Measurements from ENCODE around the gene TMEM97. TPM values are rescaled to one million over a fixed set of nuclear protein-coding genes. Genes with fewer than 3 reads are reported as not detected.

Gene TMEM97
- total and polyA plus RNA-seq, 2 experiments from 2014 or later, result 101 to 216 TPM

DNA sequence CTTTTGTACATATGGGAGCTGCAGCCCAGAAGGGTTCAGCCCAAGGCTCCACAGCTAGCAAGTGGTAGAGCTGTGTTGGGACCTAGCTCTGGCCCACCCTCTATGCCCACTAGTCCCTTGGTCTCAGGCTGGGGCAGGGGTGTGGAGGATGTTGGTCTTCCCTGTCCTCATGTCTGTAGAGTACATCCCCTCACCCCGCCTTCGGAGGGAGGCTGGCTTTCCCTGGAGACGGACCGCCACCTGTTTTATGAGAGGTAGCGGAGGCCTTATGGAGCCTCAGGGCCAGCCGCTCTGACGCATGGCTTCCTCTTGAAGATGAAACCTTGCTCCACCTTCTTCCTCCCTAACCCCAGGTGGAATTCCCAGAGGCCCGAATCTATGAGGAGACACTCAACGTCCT, 25.0 kb downstream of the TMEM97 start (continued):
- TF ChIP-seq, protein P1, sequence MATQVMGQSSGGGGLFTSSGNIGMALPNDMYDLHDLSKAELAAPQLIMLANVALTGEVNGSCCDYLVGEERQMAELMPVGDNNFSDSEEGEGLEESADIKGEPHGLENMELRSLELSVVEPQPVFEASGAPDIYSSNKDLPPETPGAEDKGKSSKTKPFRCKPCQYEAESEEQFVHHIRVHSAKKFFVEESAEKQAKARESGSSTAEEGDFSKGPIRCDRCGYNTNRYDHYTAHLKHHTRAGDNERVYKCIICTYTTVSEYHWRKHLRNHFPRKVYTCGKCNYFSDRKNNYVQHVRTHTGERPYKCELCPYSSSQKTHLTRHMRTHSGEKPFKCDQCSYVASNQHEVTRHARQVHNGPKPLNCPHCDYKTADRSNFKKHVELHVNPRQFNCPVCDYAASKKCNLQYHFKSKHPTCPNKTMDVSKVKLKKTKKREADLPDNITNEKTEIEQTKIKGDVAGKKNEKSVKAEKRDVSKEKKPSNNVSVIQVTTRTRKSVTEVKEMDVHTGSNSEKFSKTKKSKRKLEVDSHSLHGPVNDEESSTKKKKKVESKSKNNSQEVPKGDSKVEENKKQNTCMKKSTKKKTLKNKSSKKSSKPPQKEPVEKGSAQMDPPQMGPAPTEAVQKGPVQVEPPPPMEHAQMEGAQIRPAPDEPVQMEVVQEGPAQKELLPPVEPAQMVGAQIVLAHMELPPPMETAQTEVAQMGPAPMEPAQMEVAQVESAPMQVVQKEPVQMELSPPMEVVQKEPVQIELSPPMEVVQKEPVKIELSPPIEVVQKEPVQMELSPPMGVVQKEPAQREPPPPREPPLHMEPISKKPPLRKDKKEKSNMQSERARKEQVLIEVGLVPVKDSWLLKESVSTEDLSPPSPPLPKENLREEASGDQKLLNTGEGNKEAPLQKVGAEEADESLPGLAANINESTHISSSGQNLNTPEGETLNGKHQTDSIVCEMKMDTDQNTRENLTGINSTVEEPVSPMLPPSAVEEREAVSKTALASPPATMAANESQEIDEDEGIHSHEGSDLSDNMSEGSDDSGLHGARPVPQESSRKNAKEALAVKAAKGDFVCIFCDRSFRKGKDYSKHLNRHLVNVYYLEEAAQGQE (IDR thresholded peaks at IDR 0.05; ENCODE audit: unreplicated experiment), result no peak
- TF ChIP-seq, protein P2, sequence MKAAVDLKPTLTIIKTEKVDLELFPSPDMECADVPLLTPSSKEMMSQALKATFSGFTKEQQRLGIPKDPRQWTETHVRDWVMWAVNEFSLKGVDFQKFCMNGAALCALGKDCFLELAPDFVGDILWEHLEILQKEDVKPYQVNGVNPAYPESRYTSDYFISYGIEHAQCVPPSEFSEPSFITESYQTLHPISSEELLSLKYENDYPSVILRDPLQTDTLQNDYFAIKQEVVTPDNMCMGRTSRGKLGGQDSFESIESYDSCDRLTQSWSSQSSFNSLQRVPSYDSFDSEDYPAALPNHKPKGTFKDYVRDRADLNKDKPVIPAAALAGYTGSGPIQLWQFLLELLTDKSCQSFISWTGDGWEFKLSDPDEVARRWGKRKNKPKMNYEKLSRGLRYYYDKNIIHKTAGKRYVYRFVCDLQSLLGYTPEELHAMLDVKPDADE (IDR thresholded peaks at IDR 0.05), result no peak
- TF ChIP-seq ZNF331 (CRISPR knock-in tag; IDR thresholded peaks at IDR 0.05; ENCODE audit: low read depth), result no peak
- TF ChIP-seq EZH2 (IDR thresholded peaks at IDR 0.05; ENCODE audit: low read depth, unreplicated experiment), result no peak

DNA sequence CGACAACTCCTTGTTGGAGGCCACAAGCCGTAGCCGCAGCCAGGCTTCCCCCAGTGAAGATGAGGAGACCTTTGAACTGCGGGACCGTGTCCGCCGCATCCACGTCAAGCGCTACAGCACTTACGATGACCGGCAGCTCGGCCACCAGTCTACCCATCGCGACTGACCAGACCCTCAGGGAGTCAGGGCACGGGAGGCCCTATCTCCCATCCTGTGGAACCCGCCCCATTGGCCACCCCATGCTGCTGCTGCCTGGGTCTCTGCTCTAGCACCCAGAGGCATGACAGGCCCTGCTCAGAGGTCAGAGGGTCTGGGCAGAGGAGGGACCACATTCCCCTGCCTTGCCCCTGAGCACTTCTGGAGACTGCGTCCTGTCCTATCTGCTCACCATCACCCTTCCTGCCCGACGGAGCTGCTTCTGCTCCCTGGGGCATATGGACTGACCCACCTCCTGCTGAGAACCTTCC, 25.5 kb downstream of the TMEM97 start:
- H3K36me3 ChIP-seq (ENCODE audit: insufficient read depth), result peaks cover 15% of the 10 kb centered on the region
- no peak for ATAC-seq

More for the DNA sequence above, 25.5 kb downstream of the TMEM97 start:
- Mint-ChIP-seq H3K4me1 (peaks cover 16% of the 10 kb centered on the region), H3K36me3 (ENCODE audit: low read depth) (peaks cover 48% of the 10 kb centered on the region), H3K9me3 (no peaks in the 10 kb centered on the region), H3K27me3 (ENCODE audit: insufficient read depth, low read depth, poor library complexity) (peaks cover 7% of the 10 kb centered on the region), H3K27ac (no peak overlapping the region), H3K4me3 (no peak overlapping the region)
- no peaks in the 10 kb centered on the region; the same call in 1 of the 2 replicates for H3K4me1 ChIP-seq (ENCODE audit: insufficient read depth)
- DNase-seq (ENCODE audit: low spot score), result no peak
- peaks cover 8% of the 10 kb centered on the region; the same call in 1 of the 2 replicates for H4K20me1 ChIP-seq (replicated peaks; ENCODE audit: insufficient read depth)
- no peaks in the 10 kb centered on the region for H3K79me2 ChIP-seq (replicated peaks; ENCODE audit: insufficient read depth)
- TF ChIP-seq POLR2AphosphoS5 (IDR thresholded peaks at IDR 0.05; ENCODE audit: low read depth), result no peak
- no peak for TF ChIP-seq NANOG (IDR thresholded peaks at IDR 0.05; ENCODE audit: borderline replicate concordance)
- TF ChIP-seq, protein P1 (IDR thresholded peaks at IDR 0.05; ENCODE audit: unreplicated experiment), result no peak
- TF ChIP-seq ZNF114 (CRISPR knock-in tag; IDR thresholded peaks at IDR 0.05), result no peak
- TF ChIP-seq, protein P2 (IDR thresholded peaks at IDR 0.05), result no peak
- TF ChIP-seq, protein P3, sequence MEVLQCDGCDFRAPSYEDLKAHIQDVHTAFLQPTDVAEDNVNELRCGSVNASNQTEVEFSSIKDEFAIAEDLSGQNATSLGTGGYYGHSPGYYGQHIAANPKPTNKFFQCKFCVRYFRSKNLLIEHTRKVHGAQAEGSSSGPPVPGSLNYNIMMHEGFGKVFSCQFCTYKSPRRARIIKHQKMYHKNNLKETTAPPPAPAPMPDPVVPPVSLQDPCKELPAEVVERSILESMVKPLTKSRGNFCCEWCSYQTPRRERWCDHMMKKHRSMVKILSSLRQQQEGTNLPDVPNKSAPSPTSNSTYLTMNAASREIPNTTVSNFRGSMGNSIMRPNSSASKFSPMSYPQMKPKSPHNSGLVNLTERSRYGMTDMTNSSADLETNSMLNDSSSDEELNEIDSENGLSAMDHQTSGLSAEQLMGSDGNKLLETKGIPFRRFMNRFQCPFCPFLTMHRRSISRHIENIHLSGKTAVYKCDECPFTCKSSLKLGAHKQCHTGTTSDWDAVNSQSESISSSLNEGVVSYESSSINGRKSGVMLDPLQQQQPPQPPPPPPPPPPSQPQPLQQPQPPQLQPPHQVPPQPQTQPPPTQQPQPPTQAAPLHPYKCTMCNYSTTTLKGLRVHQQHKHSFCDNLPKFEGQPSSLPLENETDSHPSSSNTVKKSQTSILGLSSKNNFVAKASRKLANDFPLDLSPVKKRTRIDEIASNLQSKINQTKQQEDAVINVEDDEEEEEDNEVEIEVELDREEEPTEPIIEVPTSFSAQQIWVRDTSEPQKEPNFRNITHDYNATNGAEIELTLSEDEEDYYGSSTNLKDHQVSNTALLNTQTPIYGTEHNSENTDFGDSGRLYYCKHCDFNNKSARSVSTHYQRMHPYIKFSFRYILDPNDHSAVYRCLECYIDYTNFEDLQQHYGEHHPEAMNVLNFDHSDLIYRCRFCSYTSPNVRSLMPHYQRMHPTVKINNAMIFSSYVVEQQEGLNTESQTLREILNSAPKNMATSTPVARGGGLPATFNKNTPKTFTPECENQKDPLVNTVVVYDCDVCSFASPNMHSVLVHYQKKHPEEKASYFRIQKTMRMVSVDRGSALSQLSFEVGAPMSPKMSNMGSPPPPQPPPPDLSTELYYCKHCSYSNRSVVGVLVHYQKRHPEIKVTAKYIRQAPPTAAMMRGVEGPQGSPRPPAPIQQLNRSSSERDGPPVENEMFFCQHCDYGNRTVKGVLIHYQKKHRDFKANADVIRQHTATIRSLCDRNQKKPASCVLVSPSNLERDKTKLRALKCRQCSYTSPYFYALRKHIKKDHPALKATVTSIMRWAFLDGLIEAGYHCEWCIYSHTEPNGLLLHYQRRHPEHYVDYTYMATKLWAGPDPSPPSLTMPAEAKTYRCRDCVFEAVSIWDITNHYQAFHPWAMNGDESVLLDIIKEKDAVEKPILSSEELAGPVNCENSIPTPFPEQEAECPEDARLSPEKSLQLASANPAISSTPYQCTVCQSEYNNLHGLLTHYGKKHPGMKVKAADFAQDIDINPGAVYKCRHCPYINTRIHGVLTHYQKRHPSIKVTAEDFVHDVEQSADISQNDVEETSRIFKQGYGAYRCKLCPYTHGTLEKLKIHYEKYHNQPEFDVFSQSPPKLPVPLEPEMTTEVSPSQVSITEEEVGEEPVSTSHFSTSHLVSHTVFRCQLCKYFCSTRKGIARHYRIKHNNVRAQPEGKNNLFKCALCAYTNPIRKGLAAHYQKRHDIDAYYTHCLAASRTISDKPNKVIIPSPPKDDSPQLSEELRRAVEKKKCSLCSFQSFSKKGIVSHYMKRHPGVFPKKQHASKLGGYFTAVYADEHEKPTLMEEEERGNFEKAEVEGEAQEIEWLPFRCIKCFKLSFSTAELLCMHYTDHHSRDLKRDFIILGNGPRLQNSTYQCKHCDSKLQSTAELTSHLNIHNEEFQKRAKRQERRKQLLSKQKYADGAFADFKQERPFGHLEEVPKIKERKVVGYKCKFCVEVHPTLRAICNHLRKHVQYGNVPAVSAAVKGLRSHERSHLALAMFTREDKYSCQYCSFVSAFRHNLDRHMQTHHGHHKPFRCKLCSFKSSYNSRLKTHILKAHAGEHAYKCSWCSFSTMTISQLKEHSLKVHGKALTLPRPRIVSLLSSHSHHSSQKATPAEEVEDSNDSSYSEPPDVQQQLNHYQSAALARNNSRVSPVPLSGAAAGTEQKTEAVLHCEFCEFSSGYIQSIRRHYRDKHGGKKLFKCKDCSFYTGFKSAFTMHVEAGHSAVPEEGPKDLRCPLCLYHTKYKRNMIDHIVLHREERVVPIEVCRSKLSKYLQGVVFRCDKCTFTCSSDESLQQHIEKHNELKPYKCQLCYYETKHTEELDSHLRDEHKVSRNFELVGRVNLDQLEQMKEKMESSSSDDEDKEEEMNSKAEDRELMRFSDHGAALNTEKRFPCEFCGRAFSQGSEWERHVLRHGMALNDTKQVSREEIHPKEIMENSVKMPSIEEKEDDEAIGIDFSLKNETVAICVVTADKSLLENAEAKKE (CRISPR knock-in tag; IDR thresholded peaks at IDR 0.05), result no peak
- H3K4me3 ChIP-seq, result no peak overlapping the region
- H3K9me2 ChIP-seq (ENCODE audit: insufficient read depth), result no peaks in the 10 kb centered on the region
- H2AFZ ChIP-seq, result no peak overlapping the region
- no peak overlapping the region for H3K4me2 ChIP-seq
- no peaks in the 10 kb centered on the region for H3F3A ChIP-seq (replicated peaks; ENCODE audit: low read depth)
- H3K27me3 ChIP-seq (ENCODE audit: insufficient read depth), result no peaks in the 10 kb centered on the region
- no peak overlapping the region for H3K27ac ChIP-seq (ENCODE audit: low read depth)

Data from GM23338 (cell line).